Measurements from ENCODE around the gene ZNF813.

- TF ChIP-seq EZH2 (IDR thresholded peaks at IDR 0.05; ENCODE audit: borderline replicate concordance, low read length) = no peak
- TF ChIP-seq, protein P1, sequence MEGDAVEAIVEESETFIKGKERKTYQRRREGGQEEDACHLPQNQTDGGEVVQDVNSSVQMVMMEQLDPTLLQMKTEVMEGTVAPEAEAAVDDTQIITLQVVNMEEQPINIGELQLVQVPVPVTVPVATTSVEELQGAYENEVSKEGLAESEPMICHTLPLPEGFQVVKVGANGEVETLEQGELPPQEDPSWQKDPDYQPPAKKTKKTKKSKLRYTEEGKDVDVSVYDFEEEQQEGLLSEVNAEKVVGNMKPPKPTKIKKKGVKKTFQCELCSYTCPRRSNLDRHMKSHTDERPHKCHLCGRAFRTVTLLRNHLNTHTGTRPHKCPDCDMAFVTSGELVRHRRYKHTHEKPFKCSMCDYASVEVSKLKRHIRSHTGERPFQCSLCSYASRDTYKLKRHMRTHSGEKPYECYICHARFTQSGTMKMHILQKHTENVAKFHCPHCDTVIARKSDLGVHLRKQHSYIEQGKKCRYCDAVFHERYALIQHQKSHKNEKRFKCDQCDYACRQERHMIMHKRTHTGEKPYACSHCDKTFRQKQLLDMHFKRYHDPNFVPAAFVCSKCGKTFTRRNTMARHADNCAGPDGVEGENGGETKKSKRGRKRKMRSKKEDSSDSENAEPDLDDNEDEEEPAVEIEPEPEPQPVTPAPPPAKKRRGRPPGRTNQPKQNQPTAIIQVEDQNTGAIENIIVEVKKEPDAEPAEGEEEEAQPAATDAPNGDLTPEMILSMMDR (IDR thresholded peaks at IDR 0.05; ENCODE audit: low read length) = no peak
Measured at GRCh38 chr19:53532362-53532761, 64.8 kb downstream of the ZNF813 start.
